ENCODE results near the gene SPOCK2. TPM values are rescaled to one million over a fixed set of nuclear protein-coding genes. Genes with fewer than 3 reads are reported as not detected.

The SPOCK2 gene
- total RNA-seq, 2 experiments from 2014 or later = 423 to 424 TPM

DNA sequence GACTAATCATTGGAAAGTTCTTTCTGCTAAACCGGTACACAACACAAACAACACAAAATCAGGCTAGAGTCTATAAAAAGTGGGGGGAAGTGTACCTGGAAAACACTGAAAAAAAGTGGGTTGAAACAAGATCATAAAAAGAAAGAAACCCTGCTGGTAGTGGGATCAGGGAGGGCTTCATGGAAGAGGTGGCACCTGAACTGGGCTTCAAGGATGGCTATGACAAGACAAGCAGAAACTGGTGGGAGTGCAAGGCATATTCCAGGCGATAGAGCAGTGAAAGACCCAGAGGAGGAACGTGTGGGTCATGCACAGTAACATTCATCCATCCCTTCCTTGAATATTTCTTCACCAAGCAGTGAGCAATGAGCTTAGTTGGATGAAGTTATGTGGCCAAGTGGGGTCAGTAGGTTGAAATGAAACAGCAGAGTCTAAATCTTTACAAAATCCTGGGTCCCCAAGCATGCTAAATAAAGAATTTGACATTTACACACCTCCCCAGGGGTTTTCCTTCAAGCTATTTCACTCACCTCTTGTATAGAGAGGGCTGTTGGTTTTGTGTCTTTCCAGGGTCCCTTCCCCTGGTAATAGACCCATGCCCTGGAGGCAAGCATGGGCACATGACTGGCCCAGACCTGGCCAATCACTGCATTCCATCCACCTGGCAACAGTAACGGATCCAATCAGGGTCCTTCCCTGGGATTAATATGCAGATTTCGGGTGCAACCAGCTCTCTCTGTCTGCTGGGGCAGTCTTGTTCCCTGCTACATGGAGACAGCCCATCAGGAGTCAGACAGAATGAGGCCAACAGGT is 38.2 kb downstream of the SPOCK2 start:
- no peak for DNase-seq
- H3K36me3 Mint-ChIP-seq (ENCODE audit: low read depth) = no peaks in the 10 kb centered on the region
- ChIA-PET POLR2A (no interaction called here), CTCF (interaction anchor here (0.5 to 2.5 kb wide), 2 partner anchors 287 to 1053 kb away, joined by 3 to 10 read pairs; no protein-coding TSS in a partner anchor)
- no peak overlapping the region for H3K4me3 Mint-ChIP-seq
- no peaks in the 10 kb centered on the region for H3K9me3 Mint-ChIP-seq
- peaks cover 15% of the 10 kb centered on the region for H3K4me1 Mint-ChIP-seq
- no peaks in the 10 kb centered on the region for H3K27me3 Mint-ChIP-seq
- H3K27ac Mint-ChIP-seq = no peak overlapping the region

DNA sequence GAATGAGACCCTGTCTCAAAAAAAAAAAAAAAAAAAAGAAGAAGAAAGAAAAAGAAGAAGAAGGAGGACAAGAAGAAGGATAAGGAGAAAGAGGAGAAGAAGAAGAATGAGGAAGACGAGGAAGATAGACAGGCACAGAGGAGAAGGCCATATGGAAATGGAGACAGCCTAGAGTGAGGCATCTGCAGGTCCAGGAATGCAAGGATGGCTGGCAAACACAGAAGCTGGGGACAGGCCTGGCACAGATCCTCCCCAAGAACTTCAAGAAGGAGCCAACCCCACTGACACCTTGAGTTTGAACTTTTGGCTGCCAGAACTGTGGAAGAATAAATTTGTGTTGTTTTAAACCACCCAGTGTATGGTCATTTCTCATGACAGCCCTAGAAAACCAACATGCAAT is 38.9 kb downstream of the SPOCK2 start:
- POLR2A ChIA-PET = no interaction called here
- H3K27me3 Mint-ChIP-seq = no peaks in the 10 kb centered on the region
- no peaks in the 10 kb centered on the region for H3K9me3 Mint-ChIP-seq

DNA sequence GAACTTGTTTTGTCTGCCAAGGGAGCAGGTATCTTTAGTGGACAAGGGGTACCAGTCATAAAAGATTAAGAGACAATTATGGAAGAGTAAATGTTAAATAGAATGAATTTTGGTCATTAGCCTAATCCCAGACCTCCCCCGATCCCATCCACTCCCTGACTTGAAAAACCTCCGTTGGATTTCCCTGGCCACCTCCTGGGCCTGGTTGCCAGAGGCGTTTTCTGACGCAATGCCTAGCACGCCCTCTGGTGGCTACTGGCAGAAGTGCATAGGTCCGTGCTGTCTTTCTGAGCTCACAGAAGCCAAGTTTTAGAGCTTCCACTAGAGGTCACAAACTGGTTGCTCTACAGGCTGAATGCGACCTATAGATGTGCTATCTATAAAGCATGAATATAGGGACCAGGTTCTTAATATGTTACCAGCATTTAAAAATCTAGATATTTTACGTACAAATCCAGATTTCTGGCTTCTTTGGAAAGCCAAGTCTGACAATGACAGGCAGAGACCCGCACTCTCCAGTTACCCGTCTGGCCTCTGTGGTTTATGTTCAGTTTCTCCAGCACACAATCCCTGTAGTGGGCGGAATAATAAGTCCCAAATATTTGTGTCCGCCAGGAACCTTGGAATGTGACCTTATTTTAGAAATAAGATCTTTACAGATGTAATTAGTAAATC is 39.8 kb downstream of the SPOCK2 start:
- CTCF ChIA-PET = interaction anchor here (0.6 to 2.5 kb wide), 45 partner anchors 10 to 305 kb away, joined by 3 to 21 read pairs (median 4); partner anchors contain the start of gene SPOCK2
- peaks cover 12% of the 10 kb centered on the region for H3K4me1 Mint-ChIP-seq
- POLR2A ChIA-PET = interaction anchor here (0.5 to 1.0 kb wide), 2 partner anchors 23 to 236 kb away, joined by 3 to 4 read pairs; no protein-coding TSS in a partner anchor
- no peaks in the 10 kb centered on the region for H3K9me3 Mint-ChIP-seq
- H3K4me3 Mint-ChIP-seq = no peak overlapping the region
- no peaks in the 10 kb centered on the region for H3K27me3 Mint-ChIP-seq
- peak; percentile 94 for DNase-seq
- H3K36me3 Mint-ChIP-seq (ENCODE audit: low read depth) = no peaks in the 10 kb centered on the region
- H3K27ac Mint-ChIP-seq = no peak overlapping the region

More for the DNA sequence above, 38.9 kb downstream of the SPOCK2 start:
- DNase-seq = no peak
- Mint-ChIP-seq H3K27ac (no peak overlapping the region), H3K4me1 (peaks cover 12% of the 10 kb centered on the region), H3K4me3 (no peak overlapping the region), H3K36me3 (ENCODE audit: low read depth) (no peaks in the 10 kb centered on the region)
- CTCF ChIA-PET = interaction anchor here (0.5 to 2.5 kb wide), 19 partner anchors 9 to 1054 kb away, joined by 3 to 21 read pairs (median 5); no protein-coding TSS in a partner anchor

DNA sequence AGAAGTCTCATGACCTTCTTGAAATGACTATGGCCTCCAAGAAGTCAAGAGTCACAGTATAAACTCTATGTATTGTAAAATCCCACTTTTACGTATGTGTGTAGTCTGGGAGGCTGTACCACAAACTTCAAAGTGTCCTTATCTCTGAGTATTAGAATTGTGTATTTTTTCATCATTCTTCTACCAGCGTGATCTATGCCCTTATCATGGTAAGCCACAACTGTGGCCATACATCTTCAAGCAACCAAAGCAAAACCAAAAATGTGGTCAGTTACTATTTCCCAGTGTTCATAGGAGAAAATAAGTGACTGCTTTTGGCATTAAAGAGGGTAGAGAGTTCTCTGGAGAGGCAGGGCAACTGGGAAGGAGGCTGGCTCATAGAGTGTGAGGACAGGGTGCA is 42.8 kb downstream of the SPOCK2 start:
- Mint-ChIP-seq H3K27ac (no peak overlapping the region), H3K9me3 (no peaks in the 10 kb centered on the region), H3K36me3 (ENCODE audit: low read depth) (no peaks in the 10 kb centered on the region), H3K4me3 (no peak overlapping the region), H3K27me3 (no peaks in the 10 kb centered on the region), H3K4me1 (peaks cover 12% of the 10 kb centered on the region)
- ChIA-PET CTCF (no interaction called here), POLR2A (no interaction called here)
- no peak for DNase-seq

DNA sequence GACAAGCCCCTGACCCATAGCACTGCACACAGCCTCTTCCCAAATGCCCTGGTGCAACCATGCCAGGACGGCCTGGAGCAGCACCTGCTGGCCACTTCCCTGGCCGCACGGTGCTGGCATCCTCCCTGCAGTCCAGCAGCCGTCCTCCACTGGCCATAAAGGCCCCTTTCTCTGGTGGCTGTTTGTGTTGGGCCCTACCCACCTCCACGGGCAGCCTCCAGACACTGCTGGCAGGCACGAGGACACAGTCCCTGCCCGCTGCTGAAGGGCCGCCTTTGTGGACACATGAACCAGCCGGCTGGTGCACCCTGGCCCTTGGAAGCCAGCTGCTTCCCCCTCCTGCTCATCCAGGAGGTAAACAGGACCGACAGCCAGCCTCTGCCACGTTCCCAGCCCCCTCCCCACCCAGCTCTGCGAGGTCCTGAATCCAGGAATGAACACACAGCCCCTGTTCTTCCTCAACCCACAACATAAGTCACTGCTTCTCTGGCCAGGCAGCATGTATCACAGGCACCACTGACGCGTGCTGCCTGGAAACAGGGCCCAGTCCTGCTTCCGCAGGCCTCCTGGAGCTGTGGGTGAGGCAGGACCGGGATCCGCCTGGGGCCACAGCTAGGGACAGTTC is 43.8 kb downstream of the SPOCK2 start:
- ChIA-PET POLR2A (interaction anchor here (0.6 kb wide), 1 partner anchor 97 kb away, joined by 5 read pairs; no protein-coding TSS in a partner anchor), CTCF (no interaction called here)
- Mint-ChIP-seq H3K4me3 (no peak overlapping the region), H3K4me1 (peaks cover 12% of the 10 kb centered on the region), H3K27me3 (no peaks in the 10 kb centered on the region), H3K9me3 (no peaks in the 10 kb centered on the region), H3K27ac (no peak overlapping the region), H3K36me3 (ENCODE audit: low read depth) (no peaks in the 10 kb centered on the region)
- DNase-seq = no peak

DNA sequence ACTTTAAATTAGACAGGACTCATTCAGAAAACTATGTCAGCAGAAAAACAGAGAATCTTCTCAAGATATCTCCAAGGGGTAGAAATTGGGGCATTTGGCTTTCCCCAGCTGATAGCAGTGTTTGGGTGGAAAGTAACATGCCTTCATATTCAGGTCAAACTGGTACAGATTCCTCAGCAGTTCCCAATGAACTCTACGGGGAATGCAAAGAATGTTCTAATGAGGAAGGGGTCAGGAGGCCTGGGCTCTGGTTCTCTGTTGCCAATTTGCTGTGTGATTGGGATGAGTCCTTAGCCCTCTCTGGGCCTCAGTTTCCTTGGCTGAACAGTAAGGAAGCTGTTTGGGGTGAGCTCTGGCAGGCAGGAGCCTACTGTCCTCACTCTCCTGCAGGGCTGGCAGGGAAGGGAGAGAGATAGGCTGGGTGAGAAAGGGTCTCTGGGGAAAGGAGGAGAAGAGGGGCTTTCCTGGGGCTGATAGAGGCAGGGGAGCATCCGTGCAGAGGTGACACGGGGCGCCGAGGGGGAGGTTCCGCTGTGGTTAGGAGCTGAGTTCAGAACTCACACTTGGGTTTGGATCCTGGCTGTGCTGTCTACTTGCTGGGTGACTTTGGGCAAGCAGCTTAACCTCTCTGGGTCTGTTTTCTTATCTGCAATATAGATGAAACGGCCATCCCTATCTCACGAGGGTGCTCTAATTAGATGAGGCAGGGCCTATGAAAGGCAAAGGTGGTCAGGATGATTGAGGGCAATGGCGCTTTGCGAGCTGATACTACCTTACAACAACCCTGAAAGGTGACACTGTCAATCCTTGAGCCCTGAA is 45.1 kb downstream of the SPOCK2 start:
- H3K9me3 Mint-ChIP-seq = no peaks in the 10 kb centered on the region
- no peak overlapping the region for H3K4me3 Mint-ChIP-seq
- H3K36me3 Mint-ChIP-seq (ENCODE audit: low read depth) = no peaks in the 10 kb centered on the region
- peaks cover 4% of the 10 kb centered on the region for H3K4me1 Mint-ChIP-seq
- no peak overlapping the region for H3K27ac Mint-ChIP-seq
- ChIA-PET POLR2A (no interaction called here), CTCF (interaction anchor here (1.2 kb wide), 1 partner anchor 330 kb away, joined by 3 read pairs; no protein-coding TSS in a partner anchor)
- no peak for DNase-seq
- no peaks in the 10 kb centered on the region for H3K27me3 Mint-ChIP-seq

DNA sequence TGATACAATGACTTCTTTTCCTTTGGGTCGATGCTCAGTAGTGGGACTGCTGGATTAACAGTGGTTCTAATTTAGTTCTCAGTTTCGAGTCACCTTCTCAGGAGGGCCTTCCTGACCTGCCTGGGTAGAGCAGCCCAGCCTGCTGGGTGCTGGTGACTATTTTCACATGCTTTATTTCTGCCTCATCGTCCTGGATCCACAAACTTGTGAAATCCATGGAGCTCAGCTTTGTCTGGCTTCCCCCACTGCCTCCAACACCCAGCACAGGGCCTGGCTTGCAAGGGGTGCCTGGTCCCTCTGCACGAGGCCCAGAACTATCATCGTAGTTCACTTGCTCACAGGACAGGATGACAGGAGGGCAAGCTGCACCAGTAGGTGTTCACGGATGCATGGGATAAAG is 46.9 kb downstream of the SPOCK2 start:
- Mint-ChIP-seq H3K4me3 (no peak overlapping the region), H3K9me3 (no peaks in the 10 kb centered on the region), H3K36me3 (ENCODE audit: low read depth) (no peaks in the 10 kb centered on the region), H3K27me3 (no peaks in the 10 kb centered on the region), H3K27ac (no peak overlapping the region), H3K4me1 (peaks cover 4% of the 10 kb centered on the region)
- POLR2A ChIA-PET = no interaction called here
- DNase-seq = no peak
- CTCF ChIA-PET = interaction anchor here (0.6 kb wide), 1 partner anchor 180 kb away, joined by 3 read pairs; no protein-coding TSS in a partner anchor

DNA sequence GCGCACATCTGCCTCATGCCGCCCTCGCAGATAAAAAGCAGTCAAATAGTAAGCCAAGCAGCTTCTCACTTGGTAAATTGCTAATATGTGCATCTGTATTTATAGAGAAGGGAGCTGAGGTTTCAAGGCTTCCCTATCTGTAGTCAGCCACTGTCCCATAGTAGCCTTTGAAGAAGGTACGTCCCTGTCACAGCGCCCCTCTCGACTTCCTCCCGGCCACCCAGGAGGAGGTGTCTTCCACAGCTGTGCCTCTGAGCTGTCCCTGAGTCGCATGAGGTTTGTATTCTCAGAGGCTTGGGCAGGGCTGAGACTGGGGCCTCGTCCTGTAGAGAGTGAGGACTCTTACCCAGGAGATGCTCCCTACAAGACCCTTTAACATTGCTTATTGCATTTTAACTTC is 49.0 kb downstream of the SPOCK2 start:
- Mint-ChIP-seq H3K9me3 (no peaks in the 10 kb centered on the region), H3K27me3 (no peaks in the 10 kb centered on the region), H3K4me1 (no peaks in the 10 kb centered on the region), H3K4me3 (no peak overlapping the region), H3K36me3 (ENCODE audit: low read depth) (no peaks in the 10 kb centered on the region), H3K27ac (no peak overlapping the region)
- POLR2A ChIA-PET = no interaction called here
- no peak for DNase-seq
- CTCF ChIA-PET = interaction anchor here (1.9 to 2.5 kb wide), 2 partner anchors 9 to 298 kb away, joined by 7 to 12 read pairs; no protein-coding TSS in a partner anchor

DNA sequence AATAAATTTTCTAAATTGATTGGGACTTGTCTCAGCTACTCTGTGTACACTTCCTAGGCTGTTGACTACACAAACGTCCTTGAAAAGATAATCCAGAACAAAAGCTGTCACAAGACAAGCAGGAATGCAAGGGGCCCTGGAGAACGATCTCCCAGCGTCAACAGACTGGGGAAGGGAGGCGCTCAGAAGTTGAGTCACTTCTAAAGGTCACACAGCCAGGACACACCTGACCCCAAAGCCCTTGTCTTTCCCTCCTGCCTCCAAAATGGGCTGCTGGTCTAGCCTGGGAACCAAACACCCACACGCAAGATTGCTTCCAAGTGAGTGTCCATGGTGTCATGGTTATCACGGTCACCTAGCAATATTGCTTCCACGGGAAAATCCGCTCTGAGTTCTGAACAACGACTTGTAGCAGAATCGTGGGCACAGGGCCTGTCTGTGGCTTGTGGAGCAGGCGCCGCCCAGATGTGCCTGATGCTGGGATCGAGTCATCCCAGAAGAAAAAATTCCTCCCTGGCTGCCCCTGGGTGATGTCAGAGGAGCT is 49.8 kb downstream of the SPOCK2 start:
- H3K4me3 Mint-ChIP-seq = no peak overlapping the region
- H3K27ac Mint-ChIP-seq = no peak overlapping the region
- H3K27me3 Mint-ChIP-seq = no peaks in the 10 kb centered on the region
- H3K4me1 Mint-ChIP-seq = no peaks in the 10 kb centered on the region
- POLR2A ChIA-PET = no interaction called here
- no peak for DNase-seq
- no peaks in the 10 kb centered on the region for H3K9me3 Mint-ChIP-seq
- CTCF ChIA-PET = interaction anchor here (0.6 to 2.5 kb wide), 2 partner anchors 10 to 1091 kb away, joined by 3 to 12 read pairs; no protein-coding TSS in a partner anchor
- H3K36me3 Mint-ChIP-seq (ENCODE audit: low read depth) = no peaks in the 10 kb centered on the region

DNA sequence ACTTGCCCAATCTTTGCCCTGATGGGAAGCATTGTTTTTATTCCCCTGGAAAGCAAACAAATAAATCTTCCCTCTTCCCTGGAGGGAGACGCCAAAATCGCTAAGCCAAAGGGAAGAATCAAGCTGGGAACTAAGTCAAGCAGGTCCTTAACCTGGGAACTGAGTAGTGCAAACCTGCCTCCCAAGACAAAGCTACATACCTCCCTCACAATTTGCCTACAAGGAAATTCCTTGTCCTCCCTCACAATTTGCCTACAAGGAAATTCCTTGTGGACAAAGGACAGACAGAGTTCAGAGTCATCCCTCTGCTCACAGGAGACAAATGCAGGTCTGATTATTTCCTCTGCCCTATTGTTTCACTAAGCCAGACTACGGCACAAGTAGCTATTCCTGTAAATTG is 50.5 kb downstream of the SPOCK2 start:
- H3K4me1 Mint-ChIP-seq = no peaks in the 10 kb centered on the region
- H3K27me3 Mint-ChIP-seq = no peaks in the 10 kb centered on the region
- no peak overlapping the region for H3K27ac Mint-ChIP-seq
- ChIA-PET POLR2A (no interaction called here), CTCF (interaction anchor here (2.5 kb wide), 1 partner anchor 11 kb away, joined by 12 read pairs; no protein-coding TSS in a partner anchor)
- H3K4me3 Mint-ChIP-seq = no peak overlapping the region
- no peak for DNase-seq
- H3K36me3 Mint-ChIP-seq (ENCODE audit: low read depth) = no peaks in the 10 kb centered on the region
- H3K9me3 Mint-ChIP-seq = no peaks in the 10 kb centered on the region

DNA sequence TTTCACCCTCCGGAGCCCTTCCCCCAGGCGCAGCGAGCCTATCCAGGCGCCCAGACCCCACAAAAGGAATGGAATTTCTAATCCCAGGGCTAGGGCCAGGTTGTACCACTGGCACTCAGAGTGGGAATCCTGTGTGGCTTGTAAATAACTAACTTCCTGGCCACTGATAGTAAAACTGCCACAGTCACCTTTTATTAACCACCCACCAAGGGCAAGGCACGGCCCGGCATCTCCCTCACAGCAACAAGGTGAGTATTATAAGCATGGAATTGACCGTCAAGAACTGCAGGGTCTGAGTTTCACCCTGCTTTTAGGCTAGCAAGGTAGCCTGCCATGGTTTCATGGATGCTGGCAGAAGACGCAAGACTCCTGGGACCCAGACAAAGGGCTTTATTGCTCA is 51.1 kb downstream of the SPOCK2 start:
- no peaks in the 10 kb centered on the region for H3K27me3 Mint-ChIP-seq
- H3K27ac Mint-ChIP-seq = no peak overlapping the region
- no peak overlapping the region for H3K4me3 Mint-ChIP-seq
- H3K9me3 Mint-ChIP-seq = no peaks in the 10 kb centered on the region
- H3K36me3 Mint-ChIP-seq (ENCODE audit: low read depth) = no peaks in the 10 kb centered on the region
- no peak for DNase-seq
- no peaks in the 10 kb centered on the region for H3K4me1 Mint-ChIP-seq
- ChIA-PET POLR2A (no interaction called here), CTCF (no interaction called here)

All from activated CD4-positive, alpha-beta T cell treated with anti-CD3 and anti-CD28 coated beads, Interleukin-2, amount 10 ng/mL, durations not matched to agents 7 days and 5 days (primary cell).